HG03521 (cell line): ENCODE data around the gene INPP1.
"Not testable (repeated sequence)": the region's sequence is repeated elsewhere in the genome, so short reads cannot be mapped to it uniquely, and the experiment has no call there.

Source experiments
- ATAC-seq: cut with Tn5 transposase; IDR thresholded peaks from one replicate; pipeline ENCODE4 v1.9.1; 2021; ENCODE audit warnings: mild to moderate bottlenecking, moderate library complexity; ENCODE audit not compliant: unreplicated experiment

The INPP1 gene

GRCh38 chr2:190343536-190344275 lies at the start of gene INPP1:
Gene INPP1 (plus strand): TSS chr2:190343589. CDS start chr2:190360103, 16,514 bp downstream.
- ATAC-seq = peak; percentile 60

- not testable (repeated sequence) for ATAC-seq
Observed at GRCh38 chr2:190297880-190298279, 45.5 kb upstream of the INPP1 start.

- ATAC-seq = no peak
Observed at GRCh38 chr2:190301032-190301431, 42.4 kb upstream of the INPP1 start.

- no peak for ATAC-seq
Observed at GRCh38 chr2:190302052-190302451, 41.3 kb upstream of the INPP1 start.

- no peak for ATAC-seq
Observed at GRCh38 chr2:190303647-190304046, 39.7 kb upstream of the INPP1 start.

- ATAC-seq = no peak
Observed at GRCh38 chr2:190304404-190304803, 39.0 kb upstream of the INPP1 start.

GRCh38 chr2:190308031-190308430 lies 35.4 kb upstream of the INPP1 start:
- ATAC-seq = no peak

- no peak for ATAC-seq
Observed at GRCh38 chr2:190311893-190312634, 31.3 kb upstream of the INPP1 start.

- not testable (repeated sequence) for ATAC-seq
Observed at GRCh38 chr2:190312635-190313025, 30.8 kb upstream of the INPP1 start.

GRCh38 chr2:190313880-190314279 lies 29.5 kb upstream of the INPP1 start:
- ATAC-seq = no peak

GRCh38 chr2:190315273-190315672 lies 28.1 kb upstream of the INPP1 start:
- no peak for ATAC-seq

- ATAC-seq = no peak
Observed at GRCh38 chr2:190318514-190318913, 24.9 kb upstream of the INPP1 start.

GRCh38 chr2:190318931-190319554 lies 24.3 kb upstream of the INPP1 start:
- ATAC-seq = peak; percentile 28

GRCh38 chr2:190319555-190320498 lies 23.6 kb upstream of the INPP1 start, which contains the start of gene HIBCH:
Gene HIBCH (minus strand): TSS chr2:190319826. CDS start chr2:190319750, 76 bp downstream.
- ATAC-seq = peak; percentile 95

- no peak for ATAC-seq
Observed at GRCh38 chr2:190320696-190321095, 22.7 kb upstream of the INPP1 start.

GRCh38 chr2:190323406-190323805 lies 20.0 kb upstream of the INPP1 start:
- ATAC-seq = no peak

GRCh38 chr2:190325588-190325987 lies 17.8 kb upstream of the INPP1 start:
- no peak for ATAC-seq

- no peak for ATAC-seq
Observed at GRCh38 chr2:190327867-190328572, 15.4 kb upstream of the INPP1 start.

- no peak for ATAC-seq
Observed at GRCh38 chr2:190328573-190329147, 14.7 kb upstream of the INPP1 start.

GRCh38 chr2:190333395-190333794 lies 10.0 kb upstream of the INPP1 start:
- no peak for ATAC-seq
